ENCODE measurements around the gene RHOB. TPM values are rescaled to one million over a fixed set of nuclear protein-coding genes. Genes with fewer than 3 reads are reported as not detected.

Gene RHOB
- total and polyA plus RNA-seq, 2 of the 13 experiments (the other 11 are each of a cell fraction or from before 2014, with no cell fraction given), result 192 to 268 TPM

GRCh38 chr2:20438334-20439192 is 8.3 kb upstream of the RHOB start (continued):
- no peak for TF ChIP-seq ARNT2 (CRISPR knock-in tag; IDR thresholded peaks at IDR 0.05; ENCODE audit: low read depth)
- TF ChIP-seq SNRNP70 (IDR thresholded peaks at IDR 0.05; ENCODE audit: low read depth, low read length), result no peak
- TF ChIP-seq RAD51 (IDR thresholded peaks at IDR 0.05; ENCODE audit: borderline replicate concordance), result no peak
- TF ChIP-seq SIN3A (IDR thresholded peaks at IDR 0.05; ENCODE audit: borderline replicate concordance, low read depth, low read length), result no peak

GRCh38 chr2:20439193-20439475 is 7.7 kb upstream of the RHOB start:
- FAIRE-seq, result peak; percentile 26
- ChIA-PET CTCF (ENCODE audit: low intra/inter-chr PET ratio, low total read pairs) (interaction anchor here (1.1 kb wide), 1 partner anchor 157 kb away, joined by 3 read pairs; no protein-coding TSS in a partner anchor), POLR2A (interaction anchor here (0.7 to 6.5 kb wide), 27 partner anchors 10 to 212 kb away, joined by 3 to 185 read pairs (median 6); partner anchors contain the start of genes HS1BP3 and RHOB)
- H3K9ac ChIP-seq (ENCODE audit: insufficient read depth, low read depth, low read length), result peak overlapping the region; percentile 42
- in situ Hi-C loops (cut with HindIII; ENCODE audit: extremely low pct_ligation_motif_present, low pct_unique_long_range_greater_than_20kb), result no loop called here
- H3K36me3 ChIP-seq (replicated peaks in 1 of 2; ENCODE audit: control insufficient read depth in 1 of 2, insufficient read depth in 2 of 2, low read length in 2 of 2), result no peaks in the 10 kb centered on the region
- H3K79me2 ChIP-seq (ENCODE audit: insufficient read depth, low read length), result no peaks in the 10 kb centered on the region
- H4K20me1 ChIP-seq (ENCODE audit: insufficient read depth, low read length), result no peaks in the 10 kb centered on the region
- 0% methylated on average over 4 of the region's 4 CpGs for WGBS (ENCODE audit: low lambda C conversion rate)
- BruUV-seq (replicated peaks), result no TSS peak
- peak overlapping the region; percentile 65 for H3K4me2 ChIP-seq (ENCODE audit: low read depth, low read length)
- H3K27ac ChIP-seq (ENCODE audit: extremely low read length, insufficient read depth, low read length), result peak overlapping the region; percentile 43
- H3K27me3 ChIP-seq (ENCODE audit: control insufficient read depth in 1 of 2, insufficient read depth in 2 of 2, low read length in 2 of 2), result no peaks in the 10 kb centered on the region
- H3K4me1 ChIP-seq (ENCODE audit: insufficient read depth, low read length), result peaks cover 53% of the 10 kb centered on the region
- ATAC-seq, result peak; percentile 71
- no peak overlapping the region for H2AFZ ChIP-seq (ENCODE audit: low read length)
- DNase-seq (ENCODE audit: low spot score), result peak; percentile 83
- H3K9me3 ChIP-seq (ENCODE audit: low read length), result no peaks in the 10 kb centered on the region
- intact Hi-C loops (cut with micrococcal nuclease; ENCODE audit: unreplicated experiment), result loop anchor here (2.0 kb wide), 2 partner anchors 20 to 42 kb away; no protein-coding TSS in a partner anchor
- H3K4me3 ChIP-seq (replicated peaks in 1 of 3; ENCODE audit: insufficient read depth in 1 of 3, low read depth in 2 of 3, low read length in 3 of 3), result peak overlapping the region in 2 of 3 experiments; percentile 5 to 24; a peak in 2 of 6 replicates
- TF ChIP-seq SIX1 (CRISPR knock-in tag; IDR thresholded peaks at IDR 0.05; ENCODE audit: borderline replicate concordance), result peak; percentile 40; the same call in 1 of the 2 replicates
- no peak for TF ChIP-seq ZBTB38 (CRISPR knock-in tag; IDR thresholded peaks at IDR 0.05)
- TF ChIP-seq ZNF839 (CRISPR knock-in tag; IDR thresholded peaks at IDR 0.05; ENCODE audit: borderline replicate concordance), result no peak
- TF ChIP-seq ATF2 (CRISPR knock-in tag; IDR thresholded peaks at IDR 0.05), result no peak
- no peak for TF ChIP-seq SOX6 (IDR thresholded peaks at IDR 0.05)
- no peak; the same call in 1 of the 2 replicates for TF ChIP-seq SOX6 (CRISPR knock-in tag; IDR thresholded peaks at IDR 0.05)
- no peak for TF ChIP-seq ZBTB14 (CRISPR knock-in tag; IDR thresholded peaks at IDR 0.05)
- peak in 1 of 2 experiments; percentile 70; a peak in 2 of 4 replicates for TF ChIP-seq EP300 (IDR thresholded peaks at IDR 0.05; ENCODE audit: low read depth in 2 of 2, low read length in 2 of 2)
- TF ChIP-seq EP300 (CRISPR knock-in tag; IDR thresholded peaks at IDR 0.05; ENCODE audit: borderline replicate concordance), result 0 out of 2 replicates have a peak, but pooled peaks have one; percentile 30
- no peak for TF ChIP-seq HNRNPUL1 (IDR thresholded peaks at IDR 0.05; ENCODE audit: low read depth, low read length)
- TF ChIP-seq FOXA3 (CRISPR knock-in tag; IDR thresholded peaks at IDR 0.05), result peak; percentile 76
- TF ChIP-seq HNF4A (CRISPR knock-in tag; IDR thresholded peaks at IDR 0.05), result no peak
- TF ChIP-seq PITX1 (CRISPR knock-in tag; IDR thresholded peaks at IDR 0.05), result 0 out of 2 replicates have a peak, but pooled peaks have one; percentile 19
- TF ChIP-seq RARA (CRISPR knock-in tag; IDR thresholded peaks at IDR 0.05), result peak; percentile 47; the same call in 1 of the 2 replicates
- no peak for TF ChIP-seq ZNF224 (CRISPR knock-in tag; IDR thresholded peaks at IDR 0.05)
- TF ChIP-seq CHD4 (IDR thresholded peaks at IDR 0.05; ENCODE audit: borderline replicate concordance, low read length), result 0 out of 2 replicates have a peak, but pooled peaks have one; percentile 16
- TF ChIP-seq GATAD2A (CRISPR knock-in tag; IDR thresholded peaks at IDR 0.05), result peak; percentile 48; the same call in 1 of the 2 replicates
